ENCODE results near the gene KIF25. TPM values are rescaled to one million over a fixed set of nuclear protein-coding genes. Genes with fewer than 3 reads are reported as not detected.

The KIF25 gene
- total and polyA plus RNA-seq, 7 donors = 0.50 to 0.54 TPM; not detected in 5

DNA sequence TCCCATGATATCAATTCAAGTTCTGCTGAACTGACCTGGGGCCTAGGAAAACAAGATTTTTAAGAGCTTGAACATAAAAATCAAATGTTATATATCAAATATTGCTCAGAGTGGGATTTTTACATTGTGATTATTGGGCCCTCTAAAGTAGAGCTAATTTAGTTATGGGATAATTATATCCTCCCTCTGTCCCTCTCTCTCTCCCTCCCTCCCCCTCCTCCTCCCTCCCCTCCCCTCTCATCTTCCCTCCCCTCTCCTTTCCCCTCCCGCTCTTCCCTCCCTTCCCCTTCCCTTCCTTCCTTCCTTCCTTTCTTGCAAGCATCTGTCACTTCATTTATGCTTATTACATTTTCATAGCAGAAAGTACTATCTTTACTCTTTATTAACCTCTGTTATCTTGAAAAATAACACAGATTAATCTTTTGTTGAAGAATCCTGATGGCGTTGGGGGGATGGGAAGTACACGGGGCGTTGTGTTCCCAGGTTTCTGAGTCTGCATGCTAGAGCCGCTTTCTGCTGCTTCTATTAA is 32.8 kb downstream of the KIF25 start:
- intact Hi-C loops (cut with DNase I) = no loop called here
- no peak for DNase-seq

DNA sequence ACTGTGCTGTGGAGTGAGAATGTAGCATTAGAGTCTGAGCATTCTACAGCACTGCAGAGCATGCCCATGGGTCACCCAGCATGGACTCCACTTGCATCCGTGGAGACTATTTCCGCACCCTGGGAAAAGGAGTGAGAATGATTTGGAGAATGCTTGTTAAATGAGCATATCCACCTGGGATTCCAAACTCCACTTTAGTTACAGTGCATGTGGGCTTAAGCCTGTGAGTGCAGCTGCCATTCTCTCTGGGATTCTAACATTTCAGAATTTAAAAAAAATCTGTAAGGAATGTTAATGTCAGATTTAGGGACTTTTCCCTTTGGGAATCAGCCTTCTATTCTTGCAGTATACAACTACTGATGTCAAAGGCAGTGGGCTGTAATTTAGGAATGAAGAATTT is 33.4 kb downstream of the KIF25 start:
- 71 to 89% methylated on average over 2 of the region's 2 CpGs for WGBS, 2 donors
- intact Hi-C loops (cut with DNase I) = no loop called here
- Histone ChIP-seq H3K27ac (no peak overlapping the region), H3K4me1 (peaks cover 0 to 5% (median 2%) of the 10 kb centered on the region in 4 donors), H3K9me3 (no peaks in the 10 kb centered on the region), H3K4me3 (no peak overlapping the region), H3K27me3 (no peaks in the 10 kb centered on the region), H3K36me3 (no peaks in the 10 kb centered on the region)
- no peak for DNase-seq
- TF ChIP-seq POLR2AphosphoS5 (IDR thresholded peaks at IDR 0.05) (no peak), POLR2A (IDR thresholded peaks at IDR 0.05) (no peak)

More for the DNA sequence above, 32.8 kb downstream of the KIF25 start:
- no peaks in the 10 kb centered on the region for H3K9me3 ChIP-seq
- TF ChIP-seq EP300 (IDR thresholded peaks at IDR 0.05) = no peak
- TF ChIP-seq POLR2AphosphoS5 (IDR thresholded peaks at IDR 0.05) = no peak
- TF ChIP-seq, protein P1, sequence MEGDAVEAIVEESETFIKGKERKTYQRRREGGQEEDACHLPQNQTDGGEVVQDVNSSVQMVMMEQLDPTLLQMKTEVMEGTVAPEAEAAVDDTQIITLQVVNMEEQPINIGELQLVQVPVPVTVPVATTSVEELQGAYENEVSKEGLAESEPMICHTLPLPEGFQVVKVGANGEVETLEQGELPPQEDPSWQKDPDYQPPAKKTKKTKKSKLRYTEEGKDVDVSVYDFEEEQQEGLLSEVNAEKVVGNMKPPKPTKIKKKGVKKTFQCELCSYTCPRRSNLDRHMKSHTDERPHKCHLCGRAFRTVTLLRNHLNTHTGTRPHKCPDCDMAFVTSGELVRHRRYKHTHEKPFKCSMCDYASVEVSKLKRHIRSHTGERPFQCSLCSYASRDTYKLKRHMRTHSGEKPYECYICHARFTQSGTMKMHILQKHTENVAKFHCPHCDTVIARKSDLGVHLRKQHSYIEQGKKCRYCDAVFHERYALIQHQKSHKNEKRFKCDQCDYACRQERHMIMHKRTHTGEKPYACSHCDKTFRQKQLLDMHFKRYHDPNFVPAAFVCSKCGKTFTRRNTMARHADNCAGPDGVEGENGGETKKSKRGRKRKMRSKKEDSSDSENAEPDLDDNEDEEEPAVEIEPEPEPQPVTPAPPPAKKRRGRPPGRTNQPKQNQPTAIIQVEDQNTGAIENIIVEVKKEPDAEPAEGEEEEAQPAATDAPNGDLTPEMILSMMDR (IDR thresholded peaks at IDR 0.05) = no peak
- TF ChIP-seq POLR2A (IDR thresholded peaks at IDR 0.05) = no peak
- H3K27me3 ChIP-seq = peaks cover 0 to under 1% (median 0%) of the 10 kb centered on the region in 3 donors
- no peaks in the 10 kb centered on the region for H3K4me1 ChIP-seq
- no peak overlapping the region for H3K27ac ChIP-seq
- H3K36me3 ChIP-seq = no peaks in the 10 kb centered on the region
- H3K4me3 ChIP-seq = no peak overlapping the region
- 79 to 88% methylated on average over 5 of the region's 5 CpGs for WGBS, 2 donors

DNA sequence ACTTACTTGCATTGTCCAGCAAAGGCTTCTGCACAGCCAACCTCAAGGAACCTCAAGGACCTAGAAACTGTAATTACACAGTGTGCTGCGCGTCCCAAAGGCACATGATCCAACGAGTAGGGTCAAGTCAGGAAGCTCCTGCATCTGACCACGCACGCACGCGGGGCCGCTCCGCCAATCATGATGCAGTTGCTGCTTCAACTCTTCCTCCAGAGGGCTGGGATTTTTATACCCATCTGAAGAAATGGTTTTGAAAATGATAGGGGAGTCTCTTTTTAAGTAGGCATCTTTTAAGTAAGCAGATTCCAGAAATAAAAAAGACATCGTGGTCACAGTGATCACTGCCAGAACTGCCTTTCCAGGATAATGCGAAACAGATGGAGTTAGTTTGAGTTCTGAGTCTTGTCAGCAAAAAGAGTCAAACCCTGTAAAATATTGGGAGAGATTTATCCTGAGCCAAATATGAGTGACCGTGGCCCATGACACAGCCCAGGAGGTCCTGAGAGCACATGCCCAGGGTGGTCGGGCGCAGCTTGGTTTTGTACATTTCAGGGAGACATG is 34.0 kb downstream of the KIF25 start:
- no peaks in the 10 kb centered on the region for H3K27me3 ChIP-seq
- peak overlapping the region in 2 of 4 donors; percentile 4 to 51 for H3K27ac ChIP-seq
- no peaks in the 10 kb centered on the region for H3K36me3 ChIP-seq
- no peak overlapping the region for H3K4me3 ChIP-seq
- H3K4me1 ChIP-seq = peaks cover 0 to 9% (median 2%) of the 10 kb centered on the region in 4 donors
- no peak for TF ChIP-seq POLR2AphosphoS5 (IDR thresholded peaks at IDR 0.05)
- TF ChIP-seq, protein P1 (IDR thresholded peaks at IDR 0.05) = no peak
- no peak for TF ChIP-seq POLR2A (IDR thresholded peaks at IDR 0.05)
- WGBS, 2 donors = 86 to 91% methylated on average over 14 of the region's 14 CpGs
- intact Hi-C loops (cut with DNase I) = no loop called here
- H3K9me3 ChIP-seq = no peaks in the 10 kb centered on the region
- DNase-seq = no peak

DNA sequence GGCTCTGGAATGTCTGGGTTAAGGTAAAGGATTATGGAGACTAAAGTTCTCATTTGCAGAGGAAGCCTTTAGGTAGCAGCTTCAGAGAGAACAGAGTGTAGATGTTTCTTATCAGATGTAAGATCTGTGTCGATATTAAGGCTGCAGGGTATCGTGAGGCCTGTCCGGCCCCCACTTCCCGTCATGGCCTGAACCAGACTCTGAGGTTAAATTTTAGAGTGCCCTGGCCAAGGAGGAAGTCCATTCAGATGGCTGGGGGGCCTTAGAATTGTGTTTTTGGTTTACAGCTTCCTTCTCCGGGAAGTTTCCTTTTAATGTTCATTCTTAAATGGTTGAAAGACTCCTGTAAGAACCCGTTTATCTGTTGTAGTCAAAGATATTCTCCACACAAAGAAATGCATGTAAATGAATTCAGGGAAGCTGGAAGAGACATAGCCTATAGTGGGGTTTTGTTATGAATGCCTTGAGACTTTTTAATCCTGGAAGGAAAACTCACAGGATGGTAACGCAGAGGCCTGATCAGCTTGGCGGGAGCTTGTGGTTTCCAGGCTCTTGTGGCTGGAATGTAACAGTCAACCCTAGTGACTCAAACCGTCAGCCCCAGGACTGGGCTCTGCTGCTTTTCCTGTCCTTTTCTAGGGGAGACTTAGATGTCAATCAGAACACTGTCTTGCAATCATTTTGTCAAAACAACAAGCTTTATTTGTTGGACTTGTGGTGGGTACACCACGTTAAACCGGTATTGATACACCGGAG is 34.7 kb downstream of the KIF25 start:
- WGBS, 2 donors = 45 to 75% methylated on average over 12 of the region's 12 CpGs
- Histone ChIP-seq H3K27me3 (no peaks in the 10 kb centered on the region), H3K9me3 (no peaks in the 10 kb centered on the region), H3K4me1 (peaks cover 0 to 9% (median 2%) of the 10 kb centered on the region in 4 donors), H3K36me3 (no peaks in the 10 kb centered on the region), H3K4me3 (no peak overlapping the region), H3K27ac (peak overlapping the region in 3 of 4 donors; percentile 4 to 51 (median 26))
- no peak for DNase-seq
- TF ChIP-seq, protein P1 (IDR thresholded peaks at IDR 0.05) = no peak
- no peak for TF ChIP-seq POLR2A (IDR thresholded peaks at IDR 0.05)
- no peak for TF ChIP-seq POLR2AphosphoS5 (IDR thresholded peaks at IDR 0.05)
- no peak for TF ChIP-seq EP300 (IDR thresholded peaks at IDR 0.05)
- intact Hi-C loops (cut with DNase I) = no loop called here

DNA sequence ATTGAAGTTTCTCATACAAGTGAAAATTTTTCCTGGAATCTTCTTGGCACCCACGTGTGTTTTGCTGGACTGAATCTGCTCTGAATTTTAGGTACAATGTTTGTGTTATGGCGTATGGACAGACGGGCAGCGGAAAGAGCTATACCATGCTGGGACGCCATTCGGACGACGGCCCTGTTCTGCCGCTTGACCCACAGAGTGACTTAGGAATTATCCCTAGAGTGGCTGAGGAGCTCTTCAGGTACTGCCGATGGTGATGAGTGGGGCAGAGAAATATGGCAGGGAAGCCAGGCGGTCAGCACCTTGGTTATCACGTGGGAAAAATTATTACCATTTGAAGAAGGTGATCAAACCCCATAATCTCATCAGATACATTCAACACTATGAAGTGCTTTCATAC is 36.3 kb downstream of the KIF25 start:
- no peak overlapping the region for H3K4me3 ChIP-seq
- TF ChIP-seq, protein P1 (IDR thresholded peaks at IDR 0.05) = no peak
- TF ChIP-seq EP300 (IDR thresholded peaks at IDR 0.05) (no peak), POLR2A (IDR thresholded peaks at IDR 0.05) (no peak), POLR2AphosphoS5 (IDR thresholded peaks at IDR 0.05) (no peak)
- no peaks in the 10 kb centered on the region for H3K36me3 ChIP-seq
- no peak overlapping the region for H3K27ac ChIP-seq
- intact Hi-C loops (cut with DNase I) = no loop called here
- no peaks in the 10 kb centered on the region for H3K9me3 ChIP-seq
- DNase-seq = no peak
- 93 to 94% methylated on average over 12 of the region's 12 CpGs for WGBS, 2 donors
- H3K27me3 ChIP-seq = no peaks in the 10 kb centered on the region
- peaks cover 0 to 9% (median 2%) of the 10 kb centered on the region in 4 donors for H3K4me1 ChIP-seq
